RCC 7860 (cell line): ENCODE measurements around the gene S100P.
"Not testable (repeated sequence)": the region's sequence is repeated elsewhere in the genome, so short reads cannot be mapped to it uniquely, and the experiment has no call there.

Experiments
- DNase-seq: peaks from one replicate; pipeline ENCODE4 v3.0.0-alpha.2; 2015; ENCODE audit warnings: low spot score
- FAIRE-seq: peaks from 2 replicates; lab custom pipeline; 2012; peaks lifted over from hg19 to GRCh38; lab: Jason Lieb, UNC

Gene S100P

DNA sequence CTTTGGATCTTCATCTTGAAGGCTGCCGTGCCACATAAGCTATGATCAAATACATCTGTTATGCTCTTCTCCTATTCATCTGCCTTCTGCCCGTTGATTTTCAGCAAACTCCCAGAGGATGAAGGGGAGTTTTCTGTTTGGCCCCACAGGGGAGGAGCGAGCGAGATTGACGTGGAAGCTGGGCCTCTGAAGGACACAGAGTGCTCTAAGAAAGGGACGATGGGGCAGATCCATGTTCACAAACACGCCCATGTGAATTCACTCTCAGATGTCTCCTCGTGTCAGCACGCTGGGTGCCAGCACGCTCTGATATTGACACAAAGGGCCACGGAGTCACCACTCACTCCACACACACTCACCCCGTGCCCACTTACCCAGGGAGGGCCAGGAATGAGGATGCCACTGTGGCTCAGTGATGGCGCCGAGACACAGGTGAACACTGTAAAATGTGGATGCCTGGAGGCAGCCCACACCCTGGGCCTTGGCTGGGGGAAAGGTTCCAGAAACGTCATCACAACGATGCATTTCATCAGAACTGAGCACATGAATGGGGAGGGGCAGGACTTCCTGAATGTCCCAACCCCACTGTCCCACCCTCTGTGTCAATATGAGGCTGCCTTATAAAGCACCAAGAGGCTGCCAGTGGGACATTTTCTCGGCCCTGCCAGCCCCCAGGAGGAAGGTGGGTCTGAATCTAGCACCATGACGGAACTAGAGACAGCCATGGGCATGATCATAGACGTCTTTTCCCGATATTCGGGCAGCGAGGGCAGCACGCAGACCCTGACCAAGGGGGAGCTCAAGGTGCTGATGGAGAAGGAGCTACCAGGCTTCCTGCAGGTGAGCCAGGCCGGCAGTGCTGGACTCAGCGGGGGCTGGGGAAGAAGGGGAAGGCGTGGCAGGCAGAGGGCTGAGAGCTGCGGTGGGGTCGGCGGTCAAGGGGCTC lies at the start of gene S100P:
TSS of gene S100P (plus strand) at position 648 of the 946 bp plus-strand sequence. CDS start at position 703, 55 bp downstream.
- DNase-seq (no peak), FAIRE-seq (no peak)

DNA sequence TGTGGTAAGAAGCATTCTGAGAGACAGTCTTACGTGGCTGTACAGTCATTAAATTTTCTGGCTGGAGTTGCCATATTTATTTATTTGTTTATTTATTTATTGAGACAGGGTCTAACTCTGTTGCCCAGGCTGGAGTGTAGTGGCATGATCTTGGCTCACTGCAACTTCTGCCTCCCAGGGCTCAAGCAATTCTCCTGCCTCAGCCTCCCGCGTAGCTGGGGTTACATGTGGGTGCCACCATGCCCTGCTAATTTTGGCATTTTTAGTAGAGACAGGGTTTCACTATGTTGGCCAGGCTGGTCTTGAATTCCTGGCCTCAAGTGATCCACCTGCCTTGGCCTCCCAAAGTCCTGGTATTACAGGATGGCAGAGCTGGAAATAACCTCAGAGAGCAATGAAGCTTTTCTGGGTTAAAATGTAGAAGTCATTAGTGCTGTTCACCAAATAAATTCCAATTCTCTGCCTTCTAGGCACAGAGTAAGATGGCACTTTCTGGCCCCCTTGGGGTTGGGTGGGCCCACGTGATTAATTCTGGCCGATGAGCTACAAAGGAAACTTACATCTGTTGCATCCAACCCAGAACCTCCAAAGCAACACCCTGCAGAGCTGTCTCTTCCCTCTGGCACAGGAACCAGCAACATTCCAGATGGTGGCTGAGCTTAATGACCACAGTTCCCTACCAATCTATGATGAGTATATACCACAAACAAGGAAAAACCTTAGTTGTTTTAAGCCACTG lies 48.7 kb upstream of the S100P start:
- DNase-seq (no peak), FAIRE-seq (no peak)

DNA sequence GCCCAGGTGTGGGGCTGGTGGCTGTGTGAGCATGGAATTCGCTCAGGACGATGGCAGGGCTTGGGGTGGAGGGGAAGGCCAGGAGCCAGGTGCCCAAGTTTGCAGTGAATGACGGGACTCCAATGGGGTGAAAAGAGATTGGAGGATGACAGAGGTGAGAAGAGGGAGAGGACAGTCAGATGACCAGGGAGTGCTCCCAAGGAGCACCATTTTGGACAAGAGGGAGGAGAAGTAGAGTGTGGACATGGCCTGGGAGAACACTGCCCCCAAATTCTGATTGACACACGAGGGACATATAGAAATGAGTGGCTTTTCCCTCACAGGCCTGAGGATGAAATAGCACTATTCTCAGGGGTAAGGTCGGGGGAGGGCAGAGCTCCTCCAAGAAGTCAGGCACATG lies 46.5 kb upstream of the S100P start:
- no peak for FAIRE-seq
- DNase-seq: no peak

DNA sequence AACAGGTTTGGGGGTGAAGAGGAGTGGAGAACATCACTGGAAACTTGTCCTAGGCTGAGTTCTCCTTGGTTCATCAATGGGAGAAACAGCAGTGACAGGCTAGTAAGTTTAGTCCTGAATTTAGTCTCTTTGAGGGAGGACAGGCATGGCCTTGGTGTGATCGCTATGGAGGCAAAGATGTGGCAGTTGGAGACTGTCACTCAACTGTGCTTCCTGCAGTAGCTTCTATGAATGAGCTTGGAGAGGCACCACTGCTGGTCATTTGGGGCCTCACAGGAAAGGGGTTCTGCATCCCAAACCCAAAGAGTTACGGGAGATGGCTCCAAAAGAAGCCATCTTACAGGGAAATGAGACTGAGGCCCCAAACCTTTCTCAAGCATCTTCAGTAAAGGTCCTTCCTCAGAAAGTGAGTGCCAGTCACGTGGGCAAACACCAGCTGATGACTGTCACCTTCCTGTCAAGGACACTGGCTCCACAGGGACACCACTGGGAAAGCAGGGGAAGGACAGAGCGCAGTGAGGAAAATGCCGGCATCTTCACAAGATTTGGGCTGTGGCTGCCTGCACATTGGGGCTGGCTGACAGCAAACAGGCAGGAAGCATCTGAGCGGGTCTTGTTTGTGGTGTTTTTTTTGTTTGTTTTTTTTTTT lies 46.0 kb upstream of the S100P start:
- DNase-seq (no peak), FAIRE-seq (no peak)

DNA sequence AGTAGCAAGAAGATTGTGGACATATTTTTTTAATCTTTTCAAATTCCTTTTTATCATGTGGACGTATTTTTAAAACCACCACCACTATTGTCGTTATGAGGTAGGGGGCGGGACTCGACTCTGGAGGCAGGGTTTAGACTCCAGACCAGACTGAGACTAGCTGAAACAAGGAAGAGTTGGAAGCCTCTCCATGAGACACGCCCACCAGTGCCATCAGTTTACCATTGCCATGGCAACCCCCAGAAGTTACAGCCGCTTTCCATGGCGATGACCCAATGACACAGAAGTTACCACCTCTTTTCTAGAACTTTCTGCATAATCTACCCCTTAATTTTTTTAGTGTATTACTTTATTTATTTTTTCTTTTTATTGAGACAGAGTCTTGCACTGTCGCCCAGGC lies 44.5 kb upstream of the S100P start:
- FAIRE-seq (no peak), DNase-seq (no peak)

DNA sequence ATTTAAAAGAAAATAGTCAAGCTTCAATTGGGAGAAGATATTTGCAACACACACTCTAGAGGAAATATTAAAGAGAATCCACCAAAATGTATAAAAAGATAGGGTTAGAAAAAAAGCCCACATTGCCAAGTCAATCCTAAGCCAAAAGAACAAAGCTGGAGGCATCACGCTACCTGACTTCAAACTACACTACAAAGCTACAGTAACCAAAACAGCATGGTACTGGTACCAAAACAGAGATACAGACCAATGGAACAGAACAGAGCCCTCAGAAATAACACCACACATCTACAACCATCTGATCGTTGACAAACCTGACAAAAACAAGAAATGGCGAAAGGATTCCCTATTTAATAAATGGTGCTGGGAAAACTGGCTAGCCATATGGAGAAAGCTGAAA lies 39.5 kb upstream of the S100P start:
- not testable (repeated sequence) for FAIRE-seq, DNase-seq

DNA sequence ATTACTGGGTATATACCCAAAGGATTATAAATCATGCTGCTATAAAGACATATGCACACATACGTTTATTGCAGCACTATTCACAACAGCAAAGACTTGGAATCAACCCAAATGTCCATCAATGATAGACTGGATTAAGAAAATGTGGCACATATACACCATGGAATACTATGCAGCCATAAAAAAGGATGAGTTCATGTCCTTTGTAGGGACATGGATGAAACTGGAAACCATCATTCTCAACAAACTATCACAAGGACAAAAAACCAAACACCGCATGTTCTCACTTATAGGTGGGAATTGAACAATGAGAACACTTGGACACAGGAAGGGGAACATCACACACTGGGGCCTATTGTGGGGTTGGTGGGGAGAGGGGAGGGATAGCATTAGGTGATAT lies 38.4 kb upstream of the S100P start:
- FAIRE-seq, DNase-seq: not testable (repeated sequence)

DNA sequence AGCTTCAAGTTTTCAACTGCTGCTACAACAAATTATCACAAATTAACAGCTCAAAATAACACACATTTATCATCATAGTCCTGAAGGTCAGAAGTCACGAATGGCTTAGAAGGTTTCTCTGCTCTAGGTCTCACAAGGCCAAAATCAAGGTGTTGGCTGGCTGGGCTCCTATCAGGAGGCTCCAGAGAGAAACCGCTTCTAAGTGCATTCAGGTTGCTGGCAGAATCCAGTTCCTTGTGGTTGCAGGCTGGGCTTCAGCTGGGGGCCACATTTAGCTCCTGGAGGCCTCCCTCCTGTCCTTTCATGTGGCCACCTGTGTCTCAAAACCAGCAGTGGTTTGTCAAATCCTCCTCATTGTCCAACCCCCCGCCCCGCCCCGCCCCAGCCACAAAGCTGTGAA lies 37.8 kb upstream of the S100P start:
- DNase-seq: no peak
- no peak for FAIRE-seq

DNA sequence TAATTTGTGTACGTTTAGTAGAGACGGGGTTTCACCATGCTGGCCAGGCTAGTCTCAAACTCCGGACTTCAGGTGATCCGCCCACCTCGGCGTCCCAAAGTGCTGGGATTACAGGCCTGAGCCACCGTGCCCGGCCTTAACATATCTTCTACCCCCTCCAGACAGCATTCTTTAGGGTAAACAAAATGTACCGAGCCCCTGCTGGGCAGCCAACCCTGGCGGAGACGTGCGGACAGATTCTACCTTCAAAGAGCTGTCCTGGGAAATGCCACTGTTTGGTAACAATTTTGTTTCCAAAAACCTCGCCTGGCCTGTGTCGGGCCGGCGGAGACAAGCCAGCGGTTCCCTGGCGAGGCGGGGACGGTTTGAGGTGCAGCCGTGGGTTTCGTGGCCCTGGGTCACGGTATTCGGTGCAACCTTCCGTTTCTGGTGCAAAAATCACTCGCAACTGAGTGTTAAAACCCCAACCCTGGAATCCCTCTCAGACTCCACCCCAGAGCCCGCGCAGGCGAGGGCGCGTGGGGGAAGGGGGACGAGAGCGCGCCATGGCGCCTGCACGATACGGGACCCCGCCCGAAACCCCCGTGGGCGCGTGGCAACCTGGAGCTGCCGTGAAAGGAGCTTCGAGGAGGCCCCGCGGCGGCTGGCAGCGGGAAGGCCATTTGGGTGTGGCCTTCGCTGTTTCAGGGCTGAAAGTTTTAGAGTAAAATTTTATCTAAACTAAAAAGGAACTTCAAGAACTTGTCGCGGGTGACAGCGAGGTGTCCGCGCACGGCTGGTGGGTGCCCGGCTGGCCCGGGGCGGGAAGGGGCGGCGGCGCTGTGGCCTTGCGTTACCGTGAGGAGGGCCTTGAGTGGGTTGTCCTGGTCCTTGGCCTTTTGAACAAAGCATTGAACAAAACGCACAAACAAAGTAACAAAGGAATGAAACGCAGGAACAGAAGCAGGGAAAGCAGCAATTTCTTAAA lies 36.2 kb upstream of the S100P start:
- DNase-seq (no peak), FAIRE-seq (no peak)

DNA sequence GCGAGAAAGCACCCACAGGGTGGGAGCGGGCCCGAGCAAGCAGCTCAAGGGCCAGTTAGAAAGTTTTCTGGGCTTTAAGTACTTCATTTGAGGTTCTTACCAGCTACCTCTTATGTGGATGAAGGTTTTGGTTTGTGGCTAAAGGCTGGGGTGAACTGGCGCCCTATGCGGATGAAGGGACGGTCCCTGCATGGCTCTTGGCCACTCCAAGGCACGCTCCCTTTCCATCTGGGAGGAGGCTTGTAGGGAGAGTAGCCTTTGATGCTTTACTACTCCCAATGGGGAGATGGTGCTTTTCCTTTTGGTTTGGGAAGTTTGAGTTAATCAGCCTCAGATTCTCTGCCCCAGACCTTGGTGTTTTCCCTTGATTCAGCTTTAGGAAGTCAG lies 35.5 kb upstream of the S100P start:
- DNase-seq: no peak
- no peak for FAIRE-seq

DNA sequence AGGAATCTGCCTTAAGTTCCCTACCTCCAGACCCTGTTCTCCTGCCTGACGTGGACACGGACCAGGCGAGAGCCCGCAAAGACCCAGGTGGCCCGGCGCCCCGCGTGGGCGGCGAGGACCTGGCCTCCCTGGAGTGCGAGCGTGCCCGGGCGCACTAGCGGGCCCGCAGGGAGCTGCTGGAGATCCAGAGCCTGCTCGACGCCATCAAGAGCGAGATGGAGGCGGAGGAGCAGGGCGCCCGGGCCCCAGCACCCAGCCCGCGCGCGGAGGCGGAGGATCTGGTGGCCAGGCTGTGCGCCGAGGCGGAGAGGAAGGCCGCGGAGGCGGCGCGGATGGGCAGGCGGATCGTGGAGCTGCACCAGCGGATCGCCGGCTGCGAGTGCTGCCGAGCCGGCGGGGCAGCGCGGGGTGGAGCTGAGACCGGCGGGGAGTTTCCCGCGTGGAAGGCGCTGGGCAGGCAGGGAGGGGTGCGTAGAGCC lies 35.0 kb upstream of the S100P start:
- no peak for FAIRE-seq
- no peak for DNase-seq

DNA sequence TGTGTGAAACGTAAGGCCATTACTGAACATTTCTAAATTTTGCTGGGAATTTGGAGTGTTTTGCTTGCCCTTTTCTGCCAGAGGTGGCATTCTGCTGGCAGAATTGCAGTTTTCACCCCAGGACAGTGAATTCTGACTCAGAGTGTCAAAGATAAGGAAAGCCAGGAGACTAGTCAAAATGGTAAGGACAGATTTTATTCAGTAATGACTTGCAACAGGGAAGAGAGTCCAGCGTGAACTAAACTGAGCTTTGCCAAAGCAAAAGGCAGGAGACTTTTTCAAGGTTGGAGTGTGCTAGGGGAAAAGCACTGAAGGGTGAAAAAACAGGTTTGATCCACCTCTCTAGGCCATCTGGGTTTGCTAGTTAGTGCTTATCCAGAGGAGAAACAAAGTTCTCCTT lies 33.8 kb upstream of the S100P start:
- DNase-seq (no peak), FAIRE-seq (no peak)

DNA sequence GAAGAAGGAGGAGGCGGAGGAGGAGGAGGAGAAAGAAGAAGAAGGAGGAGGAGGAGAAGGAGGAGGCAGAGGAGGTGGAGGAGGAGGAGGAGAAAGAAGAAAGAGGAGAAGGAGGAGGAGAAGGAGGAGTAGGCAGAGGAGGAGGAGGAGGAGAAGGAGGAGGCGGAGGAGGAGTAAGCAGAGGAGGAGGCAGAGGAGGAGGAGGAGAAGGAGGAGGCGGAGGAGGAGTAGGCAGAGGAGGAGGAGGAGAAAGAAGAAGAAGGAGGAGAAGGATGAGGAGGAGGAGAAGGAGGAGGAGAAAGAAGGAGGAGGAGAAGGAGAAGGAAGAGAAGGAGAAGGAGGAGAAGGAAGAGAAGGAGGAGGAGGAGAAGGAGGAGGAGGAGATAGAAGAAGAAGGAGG lies 33.2 kb upstream of the S100P start:
- FAIRE-seq: no peak
- DNase-seq: no peak

DNA sequence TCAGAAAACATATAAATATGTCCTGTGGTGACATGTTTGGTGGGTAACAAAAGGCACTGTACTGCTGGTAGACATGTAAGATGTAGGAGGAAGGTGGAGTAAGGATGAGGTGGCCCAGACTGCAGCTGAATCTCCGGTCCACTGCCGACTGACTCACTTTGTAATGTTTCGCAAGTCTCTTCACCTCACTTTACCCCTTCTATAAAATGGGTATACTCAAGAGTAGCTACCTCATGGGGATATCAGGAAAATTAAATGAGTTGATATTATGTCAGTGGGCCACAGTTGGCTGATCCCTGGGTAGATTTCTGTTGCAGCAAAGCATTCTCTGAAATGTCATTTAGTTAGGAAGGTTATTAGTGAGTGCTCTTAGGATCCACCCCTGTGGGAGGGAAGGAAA lies 31.1 kb upstream of the S100P start:
- FAIRE-seq (no peak), DNase-seq (no peak)

DNA sequence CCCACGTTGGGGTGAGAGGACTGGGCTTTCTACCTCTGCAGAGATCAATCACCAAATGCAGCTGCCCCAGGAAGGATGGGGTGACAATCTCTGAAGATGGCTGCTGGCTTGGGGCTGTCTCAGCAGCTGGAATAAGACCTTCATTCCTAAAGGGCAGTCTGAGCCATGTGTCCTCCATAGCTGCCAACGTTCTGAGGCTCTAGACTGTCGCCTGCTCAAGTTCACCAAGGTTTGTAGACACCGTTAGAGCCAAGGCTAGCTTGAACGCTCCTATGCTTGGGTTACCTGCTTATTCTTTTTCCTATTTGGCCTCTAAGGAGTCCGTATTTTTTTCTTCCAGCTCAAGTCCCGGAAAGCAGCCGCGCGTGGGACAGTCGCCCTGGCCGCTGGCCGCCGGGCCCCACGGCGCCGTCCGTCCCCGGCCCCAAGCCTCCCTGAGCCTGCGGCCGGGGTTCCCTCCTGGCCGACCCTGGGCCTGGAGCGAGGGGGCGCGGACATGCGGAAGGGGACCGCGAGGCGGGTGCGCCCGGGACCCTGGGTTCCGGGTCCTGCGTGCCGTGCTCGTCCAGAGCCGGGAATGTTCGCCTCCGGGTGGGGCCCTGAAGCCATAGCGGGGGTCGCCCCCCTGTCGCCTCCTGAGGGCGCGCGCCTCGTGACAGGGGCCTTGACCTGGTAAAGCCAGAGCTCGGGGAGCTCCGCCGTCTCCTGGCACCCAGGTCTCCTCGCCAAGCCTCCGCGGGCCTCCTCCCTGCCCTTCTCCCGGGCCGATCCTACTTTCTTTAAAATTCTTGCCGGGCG lies 29.9 kb upstream of the S100P start:
- FAIRE-seq: no peak
- no peak for DNase-seq

DNA sequence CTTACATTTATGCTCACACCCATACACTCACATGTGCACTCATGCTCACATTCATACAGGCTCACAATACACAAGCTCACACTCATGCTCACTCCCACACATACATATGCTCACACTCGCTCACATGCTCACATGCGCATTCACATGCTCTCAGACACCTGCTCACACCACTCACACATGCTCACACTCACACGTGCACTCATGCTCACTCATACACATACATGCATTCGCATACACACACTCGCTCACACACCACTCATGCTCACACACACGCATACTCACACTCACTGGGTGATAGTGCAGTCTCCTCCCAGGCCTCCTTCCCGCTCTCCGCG lies 28.4 kb upstream of the S100P start:
- no peak for DNase-seq
- FAIRE-seq: no peak

DNA sequence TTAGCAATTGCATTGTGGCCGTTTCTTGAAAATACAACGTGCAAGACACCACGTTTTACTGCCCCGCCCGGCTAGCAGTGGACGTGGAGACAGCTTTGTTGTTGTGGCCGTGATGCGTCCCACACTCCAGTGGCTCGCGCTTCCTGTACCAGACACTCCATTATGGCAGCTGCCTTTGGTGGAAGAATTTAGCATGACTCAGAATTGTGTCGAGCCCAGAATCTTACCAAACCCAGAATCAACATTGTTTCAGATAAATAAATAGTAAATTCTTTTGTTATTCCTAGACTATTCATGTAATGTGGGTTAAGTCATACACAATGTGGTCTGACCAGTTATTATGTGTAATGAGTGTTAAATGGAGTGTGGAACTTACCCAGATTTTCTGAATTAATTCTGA lies 25.3 kb upstream of the S100P start:
- FAIRE-seq: peak; percentile 94
- DNase-seq: peak; percentile 95

DNA sequence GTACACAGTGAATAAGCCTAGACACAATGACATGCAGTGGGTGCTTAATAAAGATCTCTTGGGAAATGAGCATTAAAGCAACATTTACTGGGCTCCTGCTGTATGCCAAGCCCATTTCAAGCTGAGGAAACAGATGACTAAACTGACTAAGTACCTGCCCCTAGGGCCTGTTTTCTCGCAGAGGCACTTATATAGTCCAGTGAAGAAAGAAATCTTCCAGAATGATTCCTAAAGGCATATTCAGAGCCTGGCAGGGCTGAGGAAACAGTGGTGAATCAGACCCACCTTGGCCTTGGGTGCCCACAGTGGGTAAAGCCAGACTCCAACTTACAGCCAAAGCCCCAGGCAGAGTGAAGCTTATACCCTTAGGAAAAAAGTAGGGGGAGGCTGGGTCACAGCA lies 22.0 kb upstream of the S100P start:
- FAIRE-seq (no peak), DNase-seq (no peak)

DNA sequence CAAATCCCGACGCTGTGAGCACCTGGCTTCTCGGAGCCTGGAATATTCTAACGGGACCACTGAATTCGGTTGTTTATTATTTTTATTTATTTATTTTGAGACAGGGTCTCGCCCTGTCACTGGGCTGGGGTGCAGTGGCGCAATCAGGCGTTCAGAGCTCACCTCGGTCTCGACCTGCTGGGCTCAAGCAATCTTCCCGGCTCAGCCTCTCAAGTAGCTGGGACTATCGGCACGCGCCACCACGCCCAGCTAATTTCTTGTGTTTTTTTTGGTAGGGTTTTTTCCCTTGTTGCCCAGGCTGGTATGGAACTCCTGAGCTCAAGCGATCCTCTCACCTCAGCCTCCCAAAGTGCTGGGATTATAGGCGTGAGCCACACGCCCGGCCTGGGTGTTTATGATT lies 21.5 kb upstream of the S100P start:
- no peak for DNase-seq
- FAIRE-seq: no peak
